HG03103 (cell line): ENCODE measurements around the gene ERCC8.
"Not testable (repeated sequence)": the region's sequence is repeated elsewhere in the genome, so short reads cannot be mapped to it uniquely, and the experiment has no call there.

ENCODE experiments used
- ATAC-seq: cut with Tn5 transposase; IDR thresholded peaks from one replicate; pipeline ENCODE4 v1.9.1; 2021; ENCODE audit warnings: low read depth; ENCODE audit not compliant: unreplicated experiment

ERCC8 gene

DNA sequence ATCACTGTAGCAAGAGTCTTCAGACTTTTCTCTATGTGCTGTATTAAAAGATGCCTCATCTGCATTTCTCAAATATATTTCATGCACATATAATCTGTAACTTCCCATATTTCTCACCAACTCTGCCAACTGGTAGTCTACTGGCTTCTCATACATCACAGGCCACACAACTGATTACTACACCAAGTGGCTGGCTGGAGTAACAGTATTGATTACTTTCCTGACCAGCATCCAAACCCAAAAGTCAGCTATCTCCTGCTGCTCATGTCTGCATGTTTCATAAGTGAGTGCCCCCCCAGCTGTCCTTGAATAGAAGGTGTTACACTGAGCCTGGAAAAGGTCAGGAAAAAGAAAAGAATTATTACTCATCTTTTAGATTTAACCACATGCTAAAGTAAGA, 17.4 kb downstream of the ERCC8 start:
- ATAC-seq: no peak

DNA sequence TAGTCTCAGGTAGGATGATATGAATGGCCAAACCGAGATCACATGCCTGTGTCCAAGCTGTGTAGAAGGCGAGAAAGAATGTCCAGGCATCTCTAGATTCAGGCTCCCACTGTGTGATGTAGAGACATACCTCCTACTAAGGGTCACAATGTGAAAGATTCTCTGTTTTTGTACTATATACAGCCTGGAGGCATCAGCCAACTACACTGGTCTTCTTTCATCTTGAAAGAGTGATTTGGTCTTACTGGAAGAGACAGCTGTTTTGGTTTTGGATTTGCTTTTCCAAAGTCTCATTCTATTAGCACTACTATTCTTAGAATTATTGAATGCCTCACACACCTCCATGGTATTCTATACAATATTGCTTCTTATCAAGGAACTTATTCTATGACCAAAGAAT, 26.4 kb downstream of the ERCC8 start:
- ATAC-seq: no peak

DNA sequence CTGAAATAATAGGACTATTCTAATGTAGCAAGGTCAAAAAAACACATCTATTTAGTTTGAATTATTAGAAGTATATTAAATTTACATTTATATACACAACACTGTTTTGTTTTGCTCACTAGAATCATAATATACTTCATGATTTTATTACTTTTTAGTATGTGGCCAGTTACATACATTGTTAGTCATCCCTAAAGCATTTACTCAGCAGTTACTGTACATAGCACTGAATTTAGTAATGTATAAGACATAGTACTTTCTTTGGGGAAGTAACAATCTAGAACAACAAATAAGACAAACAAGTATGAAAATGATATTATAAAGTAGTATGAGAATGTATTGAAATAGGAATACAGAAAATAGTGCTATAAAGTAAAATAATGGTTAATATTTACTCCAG, 28.2 kb downstream of the ERCC8 start:
- ATAC-seq: no peak

DNA sequence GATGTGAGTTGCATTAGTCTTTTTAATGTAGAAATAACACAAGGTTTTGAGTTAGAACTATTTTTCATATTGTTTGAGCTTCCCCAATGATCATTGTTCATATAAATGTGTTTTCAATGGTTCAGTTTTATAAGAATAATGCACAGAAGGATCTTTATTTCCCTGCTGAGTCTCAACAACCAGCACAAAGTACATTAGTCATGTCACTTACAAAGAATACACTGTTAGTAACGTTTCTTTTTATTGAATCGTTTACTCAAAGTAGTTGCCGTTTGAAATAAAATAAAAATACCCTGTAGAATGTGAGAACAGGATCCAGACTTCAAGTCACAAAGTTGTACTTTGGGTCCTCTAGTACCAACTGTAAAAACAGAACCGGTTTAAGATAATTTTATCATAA, 41.5 kb downstream of the ERCC8 start:
- no peak for ATAC-seq

DNA sequence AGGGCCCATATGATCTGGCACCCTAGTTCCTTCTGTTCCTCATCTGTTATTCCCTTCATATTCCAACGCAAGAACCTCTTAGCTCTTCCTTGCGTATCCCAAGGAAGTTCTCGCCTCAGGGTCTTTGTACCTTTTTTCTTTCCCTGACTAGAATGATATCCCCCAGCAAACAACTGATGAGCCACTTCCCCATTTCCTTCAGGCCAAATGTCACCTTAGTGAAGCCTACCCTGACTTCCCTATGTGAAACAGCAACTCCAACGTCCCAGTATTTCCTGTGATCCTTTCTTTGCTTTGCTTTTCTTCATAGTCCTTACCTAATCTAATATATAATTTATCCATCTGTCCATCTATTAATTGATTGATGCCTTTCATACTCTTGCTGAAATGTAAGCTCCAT, 47.9 kb downstream of the ERCC8 start:
- ATAC-seq: no peak

DNA sequence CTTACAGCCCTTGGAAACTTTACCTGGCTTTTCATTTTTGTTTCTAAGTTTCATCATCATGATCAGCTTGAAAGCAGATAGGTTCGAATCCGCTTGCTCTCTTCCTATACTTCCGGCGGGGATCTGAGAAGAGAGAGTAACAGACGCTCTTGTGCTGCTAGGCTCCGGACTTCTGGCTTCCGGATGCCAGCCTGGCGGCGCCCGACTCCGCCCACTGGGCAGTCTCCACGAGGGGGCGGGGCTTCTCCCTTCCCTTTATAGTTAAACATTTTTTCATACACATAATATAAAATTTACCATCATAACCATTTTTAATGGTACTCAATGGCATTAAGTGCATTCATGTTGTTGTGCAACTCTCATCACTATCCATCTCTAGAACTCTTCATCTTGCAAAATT, 51.3 kb downstream of the ERCC8 start:
- ATAC-seq: no peak

DNA sequence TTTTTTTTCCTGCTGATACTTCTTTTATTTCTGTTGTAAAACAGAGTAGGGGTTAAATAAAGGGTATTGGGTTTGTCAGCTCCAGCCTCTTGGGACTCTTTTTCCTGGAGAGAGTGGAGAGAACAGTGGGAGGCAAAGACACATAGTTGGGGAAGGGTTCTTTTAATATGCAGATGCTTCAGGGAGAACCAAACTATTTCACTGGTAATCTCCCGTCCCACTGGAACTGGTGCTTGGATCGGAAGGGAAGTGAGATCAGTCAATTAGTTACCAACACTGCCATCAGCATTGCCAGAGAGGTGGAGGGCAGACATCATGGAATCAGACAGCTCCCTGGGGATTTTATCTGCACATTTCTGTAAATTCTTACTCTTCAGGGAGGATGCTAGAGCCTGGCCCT, 53.2 kb downstream of the ERCC8 start:
- ATAC-seq: no peak

DNA sequence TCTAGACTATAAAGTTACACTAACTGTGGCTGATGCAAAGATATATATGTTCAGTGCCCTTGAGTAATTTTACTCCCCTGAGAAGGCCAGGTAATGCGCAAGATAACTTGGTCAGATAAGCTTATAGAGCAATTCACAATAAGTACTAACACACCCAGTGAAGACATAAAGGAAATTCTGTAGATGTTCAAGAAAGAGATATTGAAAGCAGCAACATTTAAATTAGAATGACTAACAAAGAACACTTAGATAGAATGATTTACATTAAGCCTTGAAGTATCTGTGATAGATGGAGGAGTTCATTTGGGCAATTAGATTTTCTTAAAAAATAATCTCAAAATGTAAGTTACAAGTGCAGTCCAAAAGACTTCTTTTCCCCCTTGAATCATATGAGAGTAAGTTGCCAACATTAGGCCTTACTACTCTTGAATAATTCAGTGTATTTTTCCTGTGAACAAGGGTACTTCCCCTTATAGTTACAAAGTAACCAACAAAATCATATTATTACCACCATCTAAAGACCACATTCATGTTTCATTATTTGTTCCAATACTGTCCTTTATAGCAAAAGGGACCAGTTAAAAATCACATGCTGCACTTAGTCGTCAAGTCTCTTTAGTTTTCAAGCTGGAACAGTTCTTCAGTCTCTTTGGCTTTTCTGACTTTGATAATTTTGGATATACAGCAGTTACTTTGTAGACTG, 56.4 kb downstream of the ERCC8 start:
- ATAC-seq: no peak

DNA sequence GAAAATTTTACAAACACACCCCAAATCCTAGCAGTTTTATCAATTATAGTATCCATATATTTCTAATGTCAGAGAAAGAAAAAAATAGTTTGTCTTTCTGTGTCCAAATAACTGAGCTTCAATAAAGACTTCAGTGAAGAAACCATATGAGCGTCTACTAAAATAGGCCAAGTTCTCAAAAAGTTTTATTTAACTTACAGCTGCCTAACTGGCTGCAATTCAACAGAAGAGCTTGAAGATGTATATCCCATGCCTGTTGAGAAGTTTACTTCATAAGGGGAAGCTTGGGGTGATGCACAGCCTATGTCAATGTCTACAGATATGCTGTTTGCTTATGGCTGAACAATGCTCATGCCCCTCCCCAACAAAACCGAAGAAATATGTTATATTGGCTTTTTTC, 57.1 kb downstream of the ERCC8 start:
- ATAC-seq: no peak

DNA sequence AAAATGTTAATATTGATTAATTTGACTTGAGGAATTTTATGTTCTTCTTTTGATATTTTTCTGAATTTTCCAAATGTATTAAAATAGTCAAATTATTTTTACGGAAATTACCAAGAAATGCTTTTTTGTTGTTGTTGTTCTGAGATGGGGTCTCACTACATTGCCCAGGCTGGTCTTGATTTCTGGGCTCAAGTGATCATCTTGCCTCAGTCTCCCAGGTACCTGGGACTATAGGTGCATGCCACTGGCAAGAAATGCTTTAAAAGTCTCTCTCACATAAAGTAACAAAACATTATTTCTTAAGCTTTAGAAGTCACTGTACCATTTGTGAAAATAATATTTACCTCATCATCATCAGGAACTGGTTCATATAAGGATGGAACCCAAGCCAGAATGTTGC, 57.8 kb downstream of the ERCC8 start:
- no peak for ATAC-seq

DNA sequence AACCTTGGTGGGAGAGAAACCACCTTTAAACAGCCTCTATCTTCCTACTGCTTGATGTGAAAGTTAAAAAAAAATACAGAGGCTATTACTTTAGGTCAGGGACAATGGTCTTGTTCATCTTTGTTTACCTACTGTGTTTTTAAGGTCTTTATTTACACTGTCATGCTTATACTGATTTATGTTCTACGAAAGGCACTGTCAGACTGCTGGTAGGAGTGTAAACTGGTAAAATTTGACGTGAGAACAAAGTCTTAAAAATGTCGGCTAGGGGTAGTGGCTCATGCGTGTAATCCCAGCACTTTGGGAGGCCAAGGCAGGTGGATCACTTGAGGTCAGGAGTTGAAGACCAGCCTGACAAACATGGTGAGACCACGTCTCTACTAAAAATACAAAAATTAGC, 58.7 kb downstream of the ERCC8 start:
- ATAC-seq: no peak

DNA sequence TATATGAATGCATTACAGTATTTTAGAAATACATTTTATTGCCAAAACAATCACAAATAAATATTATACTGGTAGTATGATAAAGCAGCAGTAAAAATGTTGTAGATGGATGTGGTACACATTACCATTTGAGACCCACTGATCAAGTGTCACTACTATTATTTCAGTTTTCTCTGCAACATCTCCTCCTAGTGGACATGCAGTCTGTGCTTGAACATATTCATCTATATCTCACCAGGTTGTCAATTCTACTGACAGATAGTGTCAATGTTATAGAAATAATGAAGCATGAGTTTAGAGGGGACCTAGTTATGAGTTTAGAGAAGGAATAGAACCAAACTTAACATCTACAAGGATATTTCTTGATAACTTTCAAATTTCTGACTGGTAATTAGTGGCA, 61.6 kb downstream of the ERCC8 start:
- ATAC-seq: no peak

DNA sequence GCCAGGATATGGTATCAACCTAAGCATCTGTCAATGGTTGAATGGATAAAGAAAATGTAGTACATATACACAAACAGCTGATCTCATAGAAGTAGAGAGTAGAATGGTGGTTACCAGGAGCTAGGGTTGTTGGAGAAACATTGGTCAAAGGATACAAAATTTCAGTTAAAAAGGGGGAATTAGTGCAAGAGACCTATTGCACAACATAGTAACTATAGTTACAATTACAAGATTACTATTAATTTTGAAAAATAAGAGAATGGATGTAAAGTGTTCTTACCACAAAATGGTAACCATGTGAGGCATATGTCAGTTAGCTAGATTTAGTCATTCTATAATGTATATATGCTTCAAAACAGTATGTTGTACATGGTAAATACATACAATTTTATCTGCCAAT, 72.0 kb downstream of the ERCC8 start:
- ATAC-seq: no peak

DNA sequence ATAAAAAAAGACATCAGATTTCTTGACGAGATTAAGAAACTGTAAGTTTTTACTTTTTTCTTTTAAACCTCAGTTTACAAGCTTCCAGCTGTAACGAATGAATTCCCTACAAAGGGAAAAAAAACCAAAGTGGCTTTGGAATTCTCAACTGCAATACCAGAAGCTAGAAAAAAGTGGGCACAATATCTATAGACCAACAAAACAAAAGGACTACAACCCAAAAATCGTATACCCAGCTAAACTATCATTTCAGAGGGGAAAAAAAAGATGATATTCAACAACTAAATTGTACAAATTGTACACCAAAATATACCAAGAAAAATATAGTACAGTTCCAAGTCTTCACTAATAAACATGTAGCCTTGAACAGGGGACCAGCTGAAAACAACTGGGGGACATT, 74.0 kb downstream of the ERCC8 start:
- no peak for ATAC-seq

DNA sequence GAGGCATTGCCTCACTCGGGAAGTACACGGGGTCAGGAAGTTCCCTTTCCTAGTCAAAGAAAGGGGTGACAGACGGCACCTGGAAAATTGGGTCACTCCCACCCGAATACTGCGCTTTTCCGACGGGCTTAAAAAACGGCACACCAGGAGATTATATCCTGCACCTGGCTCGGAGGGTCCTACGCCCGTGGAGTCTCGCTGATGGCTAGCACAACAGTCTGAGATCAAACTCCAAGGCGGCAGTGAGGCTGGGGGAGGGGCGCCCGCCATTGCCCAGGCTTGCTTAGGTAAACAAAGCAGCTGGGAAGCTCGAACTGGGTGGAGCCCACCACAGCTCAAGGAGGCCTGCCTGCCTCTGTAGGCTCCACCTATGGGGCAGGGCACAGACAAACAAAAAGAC, 84.3 kb downstream of the ERCC8 start:
- ATAC-seq: not testable (repeated sequence)

DNA sequence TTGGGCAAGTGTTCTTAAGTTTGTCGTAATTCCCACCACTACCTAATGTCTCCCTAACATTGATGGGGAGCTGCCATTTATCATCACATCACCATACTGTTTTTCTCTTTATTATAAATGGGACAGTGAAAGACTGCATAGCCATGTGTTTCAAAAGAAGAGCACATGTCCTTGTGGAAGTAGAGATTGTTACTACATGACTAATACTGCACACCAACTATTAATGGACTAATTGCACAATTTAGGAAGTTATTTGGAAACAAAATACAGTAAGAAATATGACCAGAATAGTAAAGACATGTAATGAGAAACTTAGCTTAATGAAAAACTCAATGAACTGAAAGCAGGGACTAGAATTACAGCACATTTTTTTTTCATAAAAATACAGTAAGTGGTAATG, 88.8 kb downstream of the ERCC8 start:
- no peak for ATAC-seq

DNA sequence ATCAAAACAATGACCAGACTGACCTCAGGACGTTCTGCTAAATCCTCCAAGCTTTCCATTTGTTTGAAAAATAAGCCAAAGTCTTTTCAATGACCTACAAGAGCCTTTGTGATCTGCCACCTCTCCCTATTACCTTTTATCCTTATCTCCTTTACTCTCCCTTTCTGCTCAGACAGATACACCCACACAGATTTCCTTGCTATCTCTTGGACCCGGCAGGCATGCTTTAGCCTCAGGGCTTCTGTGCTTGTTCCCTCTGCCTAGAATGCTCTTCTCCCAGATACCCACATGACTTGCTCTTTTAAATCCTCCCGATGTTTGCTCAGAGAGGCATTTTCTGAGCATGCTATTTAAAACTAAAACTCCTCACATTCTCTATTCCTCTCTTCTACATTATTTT, 91.9 kb downstream of the ERCC8 start:
- ATAC-seq: no peak

DNA sequence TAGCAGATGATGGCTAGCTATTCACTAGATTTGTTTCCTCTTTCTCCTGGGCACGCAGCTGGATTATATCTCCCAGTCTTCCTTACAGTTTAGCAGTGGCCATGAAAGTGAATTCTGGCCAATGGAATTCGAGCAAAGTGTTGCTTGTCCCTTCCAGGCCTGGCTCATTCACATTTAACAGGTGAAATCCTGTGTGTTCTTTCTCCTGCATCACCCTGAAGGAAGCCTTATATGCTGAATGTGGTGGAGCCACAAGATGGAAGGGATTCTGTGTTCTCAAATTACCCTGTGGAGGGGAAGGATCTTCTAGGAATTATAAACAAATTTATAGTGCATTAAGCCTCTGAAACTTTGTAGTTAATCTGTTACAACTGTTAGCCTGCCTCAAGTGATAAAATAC, 92.6 kb downstream of the ERCC8 start:
- no peak for ATAC-seq

DNA sequence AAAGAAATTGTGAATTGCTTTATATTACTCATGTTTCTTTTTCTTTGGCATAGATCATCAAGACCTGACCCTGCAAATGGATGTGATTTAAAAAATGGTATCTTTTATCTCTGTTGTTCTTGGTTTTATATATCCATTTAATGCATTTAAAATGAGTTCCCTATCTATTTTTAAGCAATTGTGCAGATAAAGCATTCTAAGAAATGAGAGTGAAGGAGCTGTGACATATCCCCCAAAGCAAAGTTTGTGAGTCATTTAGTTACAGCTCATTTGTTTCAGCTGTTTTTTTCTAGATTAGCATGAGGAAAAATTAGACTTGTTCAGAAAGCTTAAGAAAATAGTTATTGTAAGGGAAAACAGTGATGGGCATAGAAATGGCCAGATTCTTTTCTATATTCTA, 93.2 kb downstream of the ERCC8 start:
- no peak for ATAC-seq

DNA sequence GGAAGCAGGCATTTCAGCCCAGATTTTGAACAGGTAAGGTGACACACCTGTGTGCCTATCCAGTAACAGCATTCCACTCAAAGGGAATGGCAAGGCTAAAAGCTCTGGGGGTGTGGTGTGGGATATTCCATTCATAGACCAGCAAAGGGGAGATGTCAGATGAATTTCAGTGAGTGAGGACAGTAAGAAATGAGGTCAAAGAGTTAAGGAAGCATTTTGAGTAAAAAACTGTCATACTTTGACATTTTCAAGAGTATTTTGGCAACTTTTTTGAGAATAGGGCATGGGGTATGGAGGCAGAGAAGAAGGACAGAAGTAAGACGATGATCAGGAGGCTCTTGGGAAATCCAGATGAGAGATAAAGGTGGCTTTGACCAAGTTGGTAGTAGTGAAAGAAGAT, 98.6 kb downstream of the ERCC8 start:
- no peak for ATAC-seq

DNA sequence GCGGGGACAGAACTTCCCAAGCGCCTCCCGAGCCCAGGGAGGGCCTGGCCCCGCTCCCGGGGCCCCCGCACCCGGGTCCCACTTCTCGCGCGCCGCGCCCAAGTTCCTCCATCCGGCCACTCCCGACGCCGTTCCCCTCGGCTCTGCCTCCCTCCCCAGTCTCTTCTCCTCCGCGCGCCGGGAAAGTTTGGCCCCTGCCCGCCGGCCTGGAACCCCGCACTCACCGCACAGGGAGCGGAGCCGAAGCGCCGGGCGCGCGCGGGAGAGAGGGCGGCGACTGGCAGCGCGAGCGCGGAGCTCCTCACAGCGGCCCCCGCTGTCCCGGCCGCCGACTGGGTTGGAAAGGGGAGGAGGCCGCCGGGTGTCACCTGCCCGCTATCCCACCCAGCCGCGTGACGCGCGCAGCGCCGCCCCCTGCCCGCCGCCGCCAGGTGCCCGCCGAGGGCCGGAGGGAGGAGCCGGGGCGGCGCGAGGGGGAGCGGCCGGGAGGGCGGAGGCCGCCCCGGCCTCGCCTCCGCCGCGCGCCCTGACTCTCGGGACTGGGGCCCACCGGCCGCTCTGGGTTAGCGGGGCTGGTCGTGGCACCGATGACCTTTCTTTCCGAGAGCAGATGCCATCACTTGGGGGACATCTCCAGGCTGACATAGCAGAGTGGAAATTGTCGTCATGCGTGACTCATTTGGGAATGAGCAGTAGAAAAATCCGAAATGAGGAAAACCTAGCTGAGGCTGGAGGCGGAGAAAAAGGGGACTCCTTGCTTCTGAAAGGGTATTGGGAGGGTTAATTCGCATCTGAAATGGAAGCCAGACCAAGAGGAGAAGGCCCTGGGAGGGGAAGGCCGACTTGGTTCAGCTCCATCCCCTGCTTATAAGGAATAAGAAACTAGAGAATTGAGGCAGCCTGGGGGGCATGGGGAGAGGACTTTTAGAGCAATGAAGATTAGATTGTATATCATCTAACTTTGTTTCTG, 100.6 kb downstream of the ERCC8 start, which contains the start of gene ELOVL7:
Gene ELOVL7 (minus strand): TSS at position 334 of the 970 bp plus-strand sequence. CDS start 56,872 bp downstream, outside the sequence.
- peak; percentile 95 for ATAC-seq
